HG03280 (cell line): ENCODE data around the gene DGKE.

Experiments
- ATAC-seq: cut with Tn5 transposase; IDR thresholded peaks from one replicate; pipeline ENCODE4 v1.9.1; 2021; ENCODE audit warnings: mild to moderate bottlenecking, moderate library complexity; ENCODE audit not compliant: unreplicated experiment

The DGKE gene

DNA sequence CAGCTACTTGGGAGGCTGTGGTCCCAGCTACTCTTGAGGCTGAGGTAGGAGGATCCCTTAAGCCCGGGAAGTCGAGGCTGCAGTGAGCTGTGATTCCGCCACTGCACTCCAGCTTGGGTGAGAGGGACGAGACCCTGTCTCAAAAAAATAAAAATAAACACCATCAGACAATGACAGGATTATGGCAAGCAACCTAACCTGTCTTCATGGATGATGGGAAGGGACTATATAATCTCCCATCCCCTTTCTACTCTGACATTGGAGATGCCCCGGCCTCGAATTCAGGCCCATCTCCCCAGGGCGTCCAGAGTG, 79.0 kb downstream of the DGKE start:
- no peak for ATAC-seq

DNA sequence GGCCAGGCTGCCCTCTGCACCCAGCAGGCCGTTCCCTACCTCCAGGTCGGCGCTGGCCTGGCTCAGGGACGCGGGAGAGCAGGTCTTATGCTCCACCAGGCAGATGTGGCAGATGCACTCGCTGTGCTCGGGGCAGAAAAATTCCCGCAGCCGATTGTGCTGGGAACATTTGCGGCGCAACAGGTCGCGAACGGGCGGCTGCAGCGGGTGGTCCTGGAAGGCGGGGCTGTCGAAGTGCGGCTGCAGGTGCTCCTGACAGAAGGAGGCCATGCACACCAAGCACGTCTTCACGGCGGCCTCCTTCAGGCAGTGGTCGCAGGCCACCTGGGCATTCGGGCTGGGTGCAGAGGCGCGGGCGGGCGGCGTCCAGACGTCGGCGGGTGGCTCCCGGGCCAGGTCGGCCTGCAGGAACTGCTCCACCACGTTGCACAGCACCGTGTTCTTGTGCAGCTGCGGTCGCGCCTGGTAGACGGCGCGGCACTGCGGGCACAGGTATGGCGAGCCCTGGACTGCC, 79.5 kb downstream of the DGKE start:
- peak; percentile 37 for ATAC-seq

DNA sequence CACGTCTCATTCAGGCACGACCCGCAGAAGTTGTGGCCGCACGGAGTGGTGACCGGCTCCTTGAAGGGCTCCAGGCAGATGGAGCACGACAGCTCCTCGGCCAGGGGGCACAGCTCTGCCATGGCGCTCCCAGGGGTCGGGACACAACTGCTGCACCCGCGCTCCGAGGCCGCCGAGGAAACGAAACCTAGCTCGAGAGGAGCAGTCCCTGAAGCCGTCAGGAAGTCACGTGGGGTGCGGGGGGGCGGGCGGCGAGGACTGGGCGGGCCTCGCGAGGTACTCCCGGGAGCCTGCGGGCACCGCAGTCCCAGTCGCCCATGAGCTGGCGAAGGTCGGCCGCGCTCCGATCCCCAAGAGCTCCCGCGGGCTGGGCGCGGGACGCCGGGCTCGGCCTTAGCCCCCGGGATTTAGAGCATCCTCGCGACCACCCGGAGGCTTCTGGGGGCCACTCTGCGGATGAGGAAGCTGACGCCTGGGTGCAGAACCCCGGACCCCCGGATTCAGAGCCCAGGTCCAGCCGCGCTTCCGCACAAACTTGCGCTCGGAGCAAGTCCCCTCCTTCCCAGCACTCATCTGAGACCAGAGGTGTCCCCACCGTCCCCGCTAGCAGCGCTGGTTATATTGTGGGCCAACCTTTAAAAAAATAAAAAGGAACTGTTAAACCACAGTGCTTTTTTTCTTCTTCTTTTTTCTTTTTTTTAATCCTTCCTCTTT, 80.1 kb downstream of the DGKE start, which contains the start of gene TRIM25:
TSS of gene TRIM25 (minus strand) at position 183 of the 714 bp plus-strand sequence. CDS start at position 122, 61 bp downstream.
- peak; percentile 72 for ATAC-seq

DNA sequence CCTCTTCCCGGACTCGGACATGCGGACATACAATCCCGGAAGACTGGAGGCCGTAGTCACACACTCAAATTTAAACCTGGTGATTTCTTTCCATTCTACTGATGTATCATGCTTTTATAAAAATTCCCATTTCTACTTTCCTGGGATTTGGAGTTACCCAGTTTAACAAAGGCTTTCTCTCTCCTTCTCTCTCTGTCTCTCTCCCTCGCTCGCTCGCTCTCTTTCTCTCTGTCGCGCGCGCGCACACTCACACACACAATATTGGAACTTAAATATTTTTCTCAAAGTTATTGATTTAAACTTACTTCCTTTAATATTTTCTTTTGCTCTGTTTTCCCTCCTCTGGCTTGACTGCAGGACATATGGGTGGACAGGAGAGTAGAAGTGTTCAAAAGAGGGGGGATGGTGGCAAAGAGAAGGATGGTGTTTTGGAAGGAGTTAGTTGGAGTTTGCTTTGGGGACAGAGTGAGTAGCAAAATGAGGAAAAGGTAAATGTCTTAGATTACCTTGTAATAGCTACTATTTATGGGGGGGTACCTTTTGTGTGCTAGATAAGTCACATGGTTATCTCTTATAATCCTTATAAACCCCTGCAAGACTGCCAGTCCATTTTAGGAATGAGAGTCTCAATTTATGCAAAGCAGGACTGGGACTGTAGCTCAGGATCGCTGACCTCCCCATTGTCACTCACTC, 80.8 kb downstream of the DGKE start:
- ATAC-seq, result no peak

DNA sequence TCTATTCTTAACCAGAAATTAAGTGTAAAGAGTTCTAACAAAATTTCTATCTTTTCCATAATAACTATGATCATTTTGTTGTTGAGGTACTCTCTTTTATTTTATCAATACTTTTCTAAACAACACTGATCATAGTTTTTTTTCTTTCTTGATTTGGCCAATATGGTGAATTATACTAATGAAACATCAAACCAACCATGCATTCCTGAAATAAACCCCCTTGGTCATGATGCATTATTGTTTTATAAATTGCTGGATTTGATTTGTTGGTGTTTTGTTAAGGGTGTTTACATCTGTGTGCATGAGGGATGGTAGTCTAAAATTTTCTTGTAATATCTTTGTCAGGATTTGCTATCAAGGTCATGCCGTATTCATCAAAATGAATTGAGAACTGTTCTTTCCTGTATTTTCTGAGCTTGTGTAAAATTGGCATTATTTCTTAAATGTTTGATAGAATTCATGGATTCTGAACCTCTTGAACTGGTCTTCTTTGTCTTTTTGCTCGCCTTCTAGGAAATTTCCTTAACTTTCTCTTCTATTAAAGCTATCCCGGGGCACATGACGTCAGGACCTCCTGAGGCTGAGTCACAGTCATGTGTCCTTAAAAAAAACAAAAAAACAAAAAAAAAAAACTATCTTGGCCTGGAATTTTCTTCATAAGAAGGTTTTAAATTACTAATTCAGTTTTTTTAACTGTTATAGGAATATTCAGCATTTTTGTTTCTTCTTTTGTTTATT, 83.8 kb downstream of the DGKE start:
- ATAC-seq, result no peak

DNA sequence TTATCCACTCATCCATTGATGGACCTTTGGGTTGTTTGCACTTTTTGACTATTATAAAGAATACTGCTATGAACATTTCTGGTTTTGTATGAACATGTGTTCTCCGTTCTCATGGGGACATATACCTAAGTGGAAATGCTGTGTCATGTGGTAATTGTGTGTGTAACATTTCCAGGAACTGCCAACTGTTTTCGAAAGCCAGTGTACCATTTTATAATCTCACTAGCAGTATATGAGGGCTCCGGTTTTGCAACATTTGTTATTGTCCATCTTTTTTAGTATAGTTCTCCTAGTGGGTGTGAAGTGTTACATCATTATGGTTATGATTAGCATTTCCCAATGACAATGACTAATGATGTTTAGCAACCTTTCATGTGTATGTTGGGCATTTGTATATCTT, 85.0 kb downstream of the DGKE start:
- ATAC-seq, result no peak
